Kidney epithelial cell (primary cell): ENCODE measurements around the gene CLRN3. TPM values are rescaled to one million over a fixed set of nuclear protein-coding genes. Genes with fewer than 3 reads are reported as not detected.

Source experiments
- DNase-seq: peaks from one replicate; pipeline ENCODE4 v3.0.0-alpha.2; 2010; ENCODE audit warnings: low read depth
- H3K27me3 ChIP-seq: 2 replicates; pipeline ENCODE4 v1.6.0; 2011; ENCODE audit warnings: low read length; ENCODE audit not compliant: control insufficient read depth, insufficient read depth
- H3K36me3 ChIP-seq: 2 replicates; pipeline ENCODE4 v1.5.1; 2011; ENCODE audit warnings: low read length; ENCODE audit not compliant: control insufficient read depth, insufficient read depth
- H3K4me3 ChIP-seq: 2 replicates; pipeline ENCODE4 v1.5.1; 2011; ENCODE audit warnings: low read depth, mild to moderate bottlenecking, control low read depth, low read length
- CTCF ChIP-seq: IDR thresholded peaks from 2 replicates; pipeline ENCODE4 v1.5.1; 2011; ENCODE audit warnings: mild to moderate bottlenecking, moderate library complexity, low read length, control low read depth, inconsistent platforms; ENCODE audit not compliant: insufficient read depth, poor library complexity, severe bottlenecking
- total RNA-seq: library from RNA; depleted of rRNA; stranded (reverse); fragments of >200 nt; gene quantifications from 2 replicates; pipeline ENCODE4 v1.2.3, GENCODE V29; 2015

CLRN3 gene
- total RNA-seq, 1 donor from 2014 or later, result not detected

- H3K4me3 ChIP-seq, result no peak overlapping the region
- DNase-seq, result no peak
- no peaks in the 10 kb centered on the region for H3K27me3 ChIP-seq
- TF ChIP-seq CTCF, result no peak
- no peaks in the 10 kb centered on the region for H3K36me3 ChIP-seq
These were observed 24.1 kb upstream of the CLRN3 start for GRCh38 chr10:127916826-127917225.

- no peak for DNase-seq
- H3K4me3 ChIP-seq, result no peak overlapping the region
- no peak for TF ChIP-seq CTCF
- H3K27me3 ChIP-seq, result no peaks in the 10 kb centered on the region
- H3K36me3 ChIP-seq, result no peaks in the 10 kb centered on the region
These were observed 22.6 kb upstream of the CLRN3 start for GRCh38 chr10:127915324-127915723.

- Histone ChIP-seq H3K36me3 (no peaks in the 10 kb centered on the region), H3K4me3 (no peak overlapping the region), H3K27me3 (no peaks in the 10 kb centered on the region)
- no peak for DNase-seq
- no peak for TF ChIP-seq CTCF
These were observed 20.6 kb upstream of the CLRN3 start for GRCh38 chr10:127913368-127913759.

- no peaks in the 10 kb centered on the region for H3K36me3 ChIP-seq
- DNase-seq, result no peak
- TF ChIP-seq CTCF, result no peak
- no peaks in the 10 kb centered on the region for H3K27me3 ChIP-seq
- H3K4me3 ChIP-seq, result no peak overlapping the region
These were observed 20.0 kb upstream of the CLRN3 start for GRCh38 chr10:127912607-127913367.

GRCh38 chr10:127911867-127912257, 19.1 kb upstream of the CLRN3 start:
- H3K36me3 ChIP-seq, result no peaks in the 10 kb centered on the region
- H3K27me3 ChIP-seq, result no peaks in the 10 kb centered on the region
- no peak for DNase-seq
- H3K4me3 ChIP-seq, result no peak overlapping the region
- no peak for TF ChIP-seq CTCF
